Right lobe of liver (tissue), 6 donors: ENCODE measurements around the gene SLC15A1. TPM values are rescaled to one million over a fixed set of nuclear protein-coding genes. Genes with fewer than 3 reads are reported as not detected.

Experiments used
- ATAC-seq, 4 donors: fragments of 200-7000 bp; cut with Tn5 transposase; one replicate each; pipeline ENCODE4 v1.9.1; 2020; ENCODE audit warnings: mild to moderate bottlenecking in 4 of 4, moderate library complexity in 4 of 4
- DNase-seq, 3 donors: peaks; one replicate each; pipeline ENCODE4 v3.0.0-alpha.2; 2020
- H3K27ac ChIP-seq, 3 donors: fragments of 200-600 bp; one replicate each; pipeline ENCODE4 v1.8.0; 2022
- H3K27me3 ChIP-seq, 2 donors: fragments of 200-600 bp; one replicate each; pipeline ENCODE4 v1.8.0; 2022
- H3K36me3 ChIP-seq, 4 donors: fragments of 200-600 bp; sonication (generic) in 1 of 4; one replicate each; pipeline versions ENCODE4 v1.5.1 to v1.8.0; 2017 to 2022; ENCODE audit warnings: control low read depth in 1 of 4
- H3K4me1 ChIP-seq, 4 donors: fragments of 200-600 bp; sonication (generic) in 1 of 4; one replicate each; pipeline versions ENCODE4 v1.5.1 to v1.8.0; 2017 to 2022; ENCODE audit warnings: control low read depth in 1 of 4
- H3K4me3 ChIP-seq, 3 donors: fragments of 200-600 bp; one replicate each; pipeline ENCODE4 v1.8.0; 2022
- H3K9me3 ChIP-seq, 4 donors: fragments of 200-600 bp; sonication (generic) in 1 of 4; one replicate each; pipeline versions ENCODE4 v1.5.1 to v1.8.0; 2017 to 2022; ENCODE audit warnings: control low read depth in 1 of 4
- CTCF ChIP-seq, 4 donors: fragments of 200-600 bp in 3 of 4; fragments of 450-650 bp in 1 of 4; IDR thresholded peaks; one replicate each; pipeline versions ENCODE4 v1.5.1 to v1.8.0; 2016 to 2022; ENCODE audit warnings: antibody characterized with exemption in 4 of 4, mild to moderate bottlenecking in 2 of 4
- POLR2A ChIP-seq: fragments of 450-650 bp; IDR thresholded peaks from one replicate; pipeline ENCODE4 v1.6.1; 2017; ENCODE audit warnings: antibody characterized with exemption, mild to moderate bottlenecking
- WGBS: methylation state at CpG from one replicate; pipeline ENCODE4 v1.1.6; 2018; ENCODE audit warnings: low coverage, low lambda C conversion rate; ENCODE audit not compliant: insufficient coverage; ENCODE audit errors: missing lambda C conversion rate; 5-methylcytosine and 5-hydroxymethylcytosine counted together
- intact Hi-C, 2 donors: fragments of 100-400 bp; cut with DNase I; formaldehyde crosslinking; loops; one replicate each; pipeline versions ENCODE4 v1.11.2 to v1.14.1; 2022
- long read RNA-seq: library from polyadenylated mRNA; unstranded; transcript quantifications from one replicate; pipeline ENCODE4 v2.0.0, GENCODE V29; 2019
- total RNA-seq, 6 experiments: library from RNA; depleted of rRNA in 2 of 6; stranded (reverse); fragments of >200 nt in 2 of 6; fragmentation: NEBNext Ultra II Directional in 3 of 6; extraction: Animal tissue kit (Norgen Biotek cat#: 25700) in 3 of 6; gene quantifications; one replicate each; pipeline versions ENCODE4 v1.1.0 to v1.2.4, GENCODE V29; 2016 to 2023
- donor health status: DM: no; HTN: yes; CAD: no.
- donor health status: DM: no; HTN: no; CAD: no.
- donor health status: DM: no; HTN: no; CAD: no.
- donor health status: DM: no; HTN: yes; CAD: no.
- donor health status: DM: no; HTN: yes; CAD: no.

SLC15A1 gene
- total RNA-seq, result 10 to 100 TPM; 13.5 to 26.8 (median 17.3) TPM
- long read RNA-seq, partial matches to known transcripts, result 3 of 4 reads
- long read RNA-seq, other reads (novel, unspliced or antisense), result 0 of 4 reads

- H3K27ac ChIP-seq, result peak within 1 kb of the TSS in 2 of 3 donors; percentile 70 to 71
- no peaks in the 10 kb centered on the region for H3K27me3 ChIP-seq
- ATAC-seq, result peak; percentile 60 to 88 (median 78)
Measured at GRCh38 chr13:98752467-98753290, at the start of gene SLC15A1. Gene SLC15A1, minus strand, starts transcription at chr13:98752672. Its CDS starts 74 bp downstream, at chr13:98752598.

DNA sequence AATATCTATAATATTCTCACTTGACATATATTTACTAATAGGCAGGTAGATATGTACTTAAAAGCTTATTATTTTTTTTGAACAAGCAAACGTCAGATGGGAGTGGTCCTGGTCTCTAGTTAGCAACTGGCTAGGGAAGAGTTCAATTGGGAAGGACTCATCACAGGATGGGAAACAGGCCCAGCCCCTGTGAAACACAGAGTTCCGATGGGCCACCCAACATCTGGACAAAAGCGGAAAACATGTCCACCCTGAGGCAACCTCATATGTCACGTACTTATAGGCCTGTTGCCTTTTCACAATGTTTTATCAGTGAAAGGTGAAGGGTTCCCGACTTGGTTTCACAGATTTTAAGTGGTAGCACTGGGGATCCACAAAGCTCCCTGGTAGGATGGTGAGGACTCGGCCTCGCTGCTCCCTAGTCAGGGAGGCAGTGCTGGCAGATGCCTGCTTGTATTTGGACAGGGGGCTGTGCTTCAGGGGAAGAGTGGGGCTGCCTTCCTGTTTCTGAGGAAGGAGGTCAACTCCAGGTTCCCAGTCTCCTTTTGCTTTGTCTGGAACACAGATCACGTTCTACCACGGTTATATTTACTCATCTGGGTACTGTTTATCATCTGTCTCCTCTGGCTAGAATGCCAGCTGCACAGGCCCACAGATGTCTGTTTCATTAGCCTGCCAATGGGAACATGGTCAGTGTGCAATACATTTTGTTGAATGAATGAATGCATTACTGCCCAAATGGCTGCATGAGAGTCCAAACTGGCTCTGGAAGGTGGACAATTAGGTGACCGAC, 49.4 kb upstream of the SLC15A1 start:
- Histone ChIP-seq H3K36me3 (no peaks in the 10 kb centered on the region), H3K27ac (peak overlapping the region in 2 of 3 donors; percentile 8 to 42)
- ATAC-seq, result peak; percentile 34 to 62 (median 59)

More at GRCh38 chr13:98752467-98753290, at the start of gene SLC15A1:
- intact Hi-C loops, result no loop called here
- H3K4me1 ChIP-seq, result peaks cover 0 to 16% (median 7%) of the 10 kb centered on the region in 4 donors
- WGBS, result 15% methylated on average over 15 of the region's 59 CpGs
- TF ChIP-seq CTCF (IDR thresholded peaks at IDR 0.05) (no peak), POLR2A (peak; percentile 54)
- H3K9me3 ChIP-seq, result no peaks in the 10 kb centered on the region
- peak; percentile 56 to 82 (median 80) for DNase-seq
- no peaks in the 10 kb centered on the region for H3K36me3 ChIP-seq
- H3K4me3 ChIP-seq, result peak within 1 kb of the TSS; percentile 43 to 74 (median 66)

GRCh38 chr13:98800078-98800477, 47.6 kb upstream of the SLC15A1 start:
- H3K27me3 ChIP-seq, result no peaks in the 10 kb centered on the region
- H3K27ac ChIP-seq, result no peak overlapping the region
- no peaks in the 10 kb centered on the region for H3K36me3 ChIP-seq
- intact Hi-C loops, result no loop called here
- WGBS, result 85% methylated on average over 5 of the region's 14 CpGs
- no peak overlapping the region for H3K4me3 ChIP-seq
- TF ChIP-seq CTCF (IDR thresholded peaks at IDR 0.05), result no peak
- no peak for TF ChIP-seq POLR2A
- peaks cover 0 to 25% (median 0%) of the 10 kb centered on the region in 4 donors for H3K4me1 ChIP-seq
- DNase-seq (no peak), ATAC-seq (no peak)
- no peaks in the 10 kb centered on the region for H3K9me3 ChIP-seq

More for the DNA sequence above, 49.4 kb upstream of the SLC15A1 start:
- no peak for DNase-seq
- intact Hi-C loops, result no loop called here
- H3K4me3 ChIP-seq, result no peak overlapping the region
- H3K27me3 ChIP-seq, result no peaks in the 10 kb centered on the region
- H3K4me1 ChIP-seq, result peaks cover 0 to 25% (median 0%) of the 10 kb centered on the region in 4 donors
- no peaks in the 10 kb centered on the region for H3K9me3 ChIP-seq
- 60% methylated on average over 6 of the region's 10 CpGs for WGBS
- TF ChIP-seq POLR2A (no peak), CTCF (IDR thresholded peaks at IDR 0.05) (no peak)

DNA sequence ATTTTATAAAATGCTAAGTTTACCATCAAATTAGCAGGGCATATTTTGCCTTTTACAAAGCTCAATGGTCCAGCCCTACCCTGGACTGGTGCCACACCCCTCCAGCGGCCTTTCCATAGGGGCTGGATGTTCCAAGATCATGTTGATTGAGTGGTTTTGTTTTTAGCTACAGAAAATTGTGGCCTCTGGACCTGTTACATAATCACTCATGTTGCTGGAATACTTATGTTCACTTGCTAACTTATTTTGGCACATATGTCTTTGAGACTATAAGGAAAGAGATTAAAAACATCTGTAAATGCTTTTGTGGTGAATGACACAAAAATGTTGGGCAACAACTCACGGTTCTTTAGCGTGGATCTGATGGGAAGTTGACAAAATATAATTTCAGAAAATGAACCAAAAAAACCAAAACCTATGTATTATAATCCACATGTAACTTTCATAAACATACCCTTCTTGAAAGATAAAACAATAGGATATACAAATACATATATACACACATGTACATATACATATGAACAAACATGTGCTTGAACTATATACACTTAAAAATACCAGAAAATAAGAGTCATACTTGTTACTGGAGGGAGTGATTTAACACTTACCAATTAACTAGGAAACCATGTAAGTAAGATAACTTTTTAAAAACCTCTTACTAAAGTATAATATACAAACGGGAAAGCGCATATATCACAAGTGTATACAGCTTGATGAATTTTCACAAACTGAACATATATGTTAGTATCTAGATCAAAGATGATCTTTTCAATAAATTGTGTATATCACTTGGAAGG, 46.6 kb upstream of the SLC15A1 start:
- Histone ChIP-seq H3K9me3 (no peaks in the 10 kb centered on the region), H3K27ac (no peak overlapping the region), H3K27me3 (no peaks in the 10 kb centered on the region), H3K36me3 (no peaks in the 10 kb centered on the region), H3K4me3 (no peak overlapping the region), H3K4me1 (peaks cover 0 to 25% (median 0%) of the 10 kb centered on the region in 4 donors)
- no peak for TF ChIP-seq CTCF (IDR thresholded peaks at IDR 0.05)
- no peak for TF ChIP-seq POLR2A
- intact Hi-C loops, result no loop called here
- peak in 1 of 3 donors; percentile 70 for DNase-seq
- ATAC-seq, result peak; percentile 24 to 77 (median 60)
- 57% methylated on average over 5 of the region's 5 CpGs for WGBS
